ENCODE data around the gene TRIP4. TPM values are rescaled to one million over a fixed set of nuclear protein-coding genes. Genes with fewer than 3 reads are reported as not detected.
A peak's percentile ranks its signal among the peaks of the same experiment; 100 is the strongest.
"Not testable (repeated sequence)": the region's sequence is repeated elsewhere in the genome, so short reads cannot be mapped to it uniquely, and the experiment has no call there.

Gene TRIP4
- total RNA-seq, 1 donor from 2014 or later, result 8.6 TPM

GRCh38 chr15:64381000-64381751 lies 6.5 kb upstream of the TRIP4 start, which contains the start of gene PCLAF:
PCLAF (minus strand) TSS chr15:64381441; CDS start chr15:64381371, 70 bp downstream.
- peak; percentile 85 to 96 for DNase-seq (ENCODE audit: low read depth in 2 of 2)

- no peak for DNase-seq (ENCODE audit: low read depth in 2 of 2)
Observed at GRCh38 chr15:64383760-64384159, 3.9 kb upstream of the TRIP4 start.

- DNase-seq (ENCODE audit: low read depth in 2 of 2), result no peak
Observed at GRCh38 chr15:64386291-64386690, 1.3 kb upstream of the TRIP4 start.

GRCh38 chr15:64389036-64389435 lies 1.4 kb downstream of the TRIP4 start:
- no peak for DNase-seq (ENCODE audit: low read depth in 2 of 2)

DNA sequence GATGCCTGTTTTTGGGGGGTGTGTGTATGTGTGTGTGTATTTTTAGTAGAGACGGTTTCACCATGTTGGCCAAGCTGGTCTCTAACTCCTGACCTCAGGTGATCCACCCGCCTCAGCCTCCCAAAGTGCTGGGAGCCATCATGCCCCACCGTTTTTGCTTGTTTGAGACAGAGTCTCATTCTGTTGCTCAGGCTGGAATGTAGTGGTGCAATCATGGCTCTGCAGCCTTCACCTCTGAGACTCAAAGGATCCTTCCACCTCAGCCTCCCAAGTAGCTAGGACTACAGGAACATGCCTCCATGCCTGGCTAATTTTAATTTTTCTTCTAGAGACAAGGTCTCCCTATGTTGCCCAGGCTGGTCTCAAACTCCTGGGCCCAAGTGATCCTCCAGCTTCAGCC lies 4.8 kb downstream of the TRIP4 start:
- not testable (repeated sequence) for DNase-seq (ENCODE audit: low read depth in 2 of 2)

- DNase-seq (ENCODE audit: low read depth in 2 of 2), result no peak
Observed at GRCh38 chr15:64396789-64397188, 9.2 kb downstream of the TRIP4 start.

DNA sequence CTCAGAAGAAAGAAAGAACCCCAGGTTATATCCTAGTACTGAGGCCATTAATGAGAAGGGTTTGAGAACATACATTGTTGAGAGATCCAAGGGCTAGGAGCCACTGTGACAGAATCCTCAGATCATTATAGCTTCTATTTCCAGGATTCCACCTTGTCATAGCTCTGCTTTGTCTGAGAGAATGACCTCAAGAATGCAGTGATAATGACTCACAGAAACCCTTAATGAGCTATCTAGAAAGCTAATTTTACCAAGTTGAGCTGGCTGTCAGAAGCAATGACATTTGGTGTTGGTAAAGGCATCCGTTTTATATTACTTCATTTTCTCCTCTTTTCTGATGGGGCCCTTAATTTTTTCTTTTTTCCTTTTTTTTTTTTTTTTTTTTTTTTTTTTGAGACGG lies 10.9 kb downstream of the TRIP4 start:
- no peak for DNase-seq (ENCODE audit: low read depth in 2 of 2)

DNA sequence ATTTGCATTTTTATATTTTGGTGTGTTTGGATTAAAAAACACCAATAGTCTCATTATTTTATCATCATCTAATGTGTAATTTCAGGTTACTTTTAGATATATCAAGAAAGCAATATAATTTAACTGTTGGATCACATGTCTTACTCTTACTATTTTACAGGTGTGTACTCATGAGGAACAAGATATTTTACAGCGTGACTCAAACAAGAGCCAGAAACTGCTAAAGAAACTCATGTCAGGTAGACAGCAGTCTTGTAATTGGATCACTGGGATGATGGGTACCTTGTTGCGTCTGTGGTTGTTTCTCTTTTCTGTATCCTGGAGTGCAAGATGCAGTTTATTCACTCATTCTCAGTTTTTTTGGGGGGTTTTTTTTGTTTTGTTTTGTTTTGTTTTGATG lies 12.9 kb downstream of the TRIP4 start:
- DNase-seq (ENCODE audit: low read depth in 2 of 2), result no peak

- DNase-seq (ENCODE audit: low read depth in 2 of 2), result no peak
Observed at GRCh38 chr15:64412216-64412615, 24.6 kb downstream of the TRIP4 start.

DNA sequence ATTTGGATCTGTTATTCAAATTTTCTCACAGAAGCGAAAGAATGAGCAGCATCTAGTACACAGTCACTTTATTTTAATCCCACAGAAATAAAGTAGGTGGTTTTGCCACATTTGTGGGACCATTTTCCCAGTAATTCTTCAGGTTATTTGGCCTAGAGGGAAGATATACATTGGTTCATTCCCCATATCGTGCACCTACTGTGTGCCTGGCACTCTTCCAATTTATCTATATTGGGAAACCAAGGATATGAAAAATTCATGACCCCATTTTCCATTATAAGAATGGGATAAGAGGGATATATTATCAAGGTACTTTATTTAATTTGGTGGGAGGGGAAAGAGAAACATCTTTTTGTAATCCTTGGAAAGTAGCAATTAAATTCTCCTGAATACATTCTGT lies 35.1 kb downstream of the TRIP4 start:
- no peak for DNase-seq (ENCODE audit: low read depth in 2 of 2)

GRCh38 chr15:64423970-64424369 lies 36.3 kb downstream of the TRIP4 start:
- no peak for DNase-seq (ENCODE audit: low read depth in 2 of 2)

GRCh38 chr15:64425221-64425620 lies 37.6 kb downstream of the TRIP4 start:
- DNase-seq (ENCODE audit: low read depth in 2 of 2), result peak in 1 of 2 donors; percentile 20

DNA sequence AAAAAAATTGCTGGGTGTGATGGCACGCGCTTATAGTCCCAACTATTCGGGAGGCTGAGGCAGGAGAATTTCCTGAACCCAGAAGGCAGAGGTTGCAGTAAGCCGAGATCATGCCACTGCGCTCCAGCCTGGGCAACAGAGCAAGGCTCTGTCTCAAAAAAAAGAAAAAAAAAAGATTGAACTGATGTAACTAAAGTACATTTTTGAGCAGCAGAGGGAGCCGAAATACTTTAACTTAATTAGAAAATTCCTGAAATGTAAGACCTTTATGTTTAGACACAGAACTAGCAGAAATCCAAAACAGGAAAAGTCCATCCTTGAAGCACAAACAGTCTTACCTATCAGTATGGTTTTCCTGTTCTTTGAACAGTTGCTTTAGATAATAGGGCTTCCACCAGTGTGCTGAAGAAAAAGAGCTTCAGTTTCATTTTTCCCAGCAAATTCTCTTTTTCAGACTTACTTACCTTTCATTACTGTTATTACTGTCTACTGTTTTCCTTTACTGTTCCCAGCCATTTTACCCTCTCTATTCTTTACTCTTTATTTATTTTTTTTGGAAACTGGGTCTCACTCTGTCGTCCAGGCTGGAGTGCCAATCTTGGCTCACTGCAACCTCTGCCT lies 39.3 kb downstream of the TRIP4 start:
- peak; percentile 36 to 63 for DNase-seq (ENCODE audit: low read depth in 2 of 2)

- DNase-seq (ENCODE audit: low read depth in 2 of 2), result no peak
Observed at GRCh38 chr15:64429448-64429847, 41.8 kb downstream of the TRIP4 start.

DNA sequence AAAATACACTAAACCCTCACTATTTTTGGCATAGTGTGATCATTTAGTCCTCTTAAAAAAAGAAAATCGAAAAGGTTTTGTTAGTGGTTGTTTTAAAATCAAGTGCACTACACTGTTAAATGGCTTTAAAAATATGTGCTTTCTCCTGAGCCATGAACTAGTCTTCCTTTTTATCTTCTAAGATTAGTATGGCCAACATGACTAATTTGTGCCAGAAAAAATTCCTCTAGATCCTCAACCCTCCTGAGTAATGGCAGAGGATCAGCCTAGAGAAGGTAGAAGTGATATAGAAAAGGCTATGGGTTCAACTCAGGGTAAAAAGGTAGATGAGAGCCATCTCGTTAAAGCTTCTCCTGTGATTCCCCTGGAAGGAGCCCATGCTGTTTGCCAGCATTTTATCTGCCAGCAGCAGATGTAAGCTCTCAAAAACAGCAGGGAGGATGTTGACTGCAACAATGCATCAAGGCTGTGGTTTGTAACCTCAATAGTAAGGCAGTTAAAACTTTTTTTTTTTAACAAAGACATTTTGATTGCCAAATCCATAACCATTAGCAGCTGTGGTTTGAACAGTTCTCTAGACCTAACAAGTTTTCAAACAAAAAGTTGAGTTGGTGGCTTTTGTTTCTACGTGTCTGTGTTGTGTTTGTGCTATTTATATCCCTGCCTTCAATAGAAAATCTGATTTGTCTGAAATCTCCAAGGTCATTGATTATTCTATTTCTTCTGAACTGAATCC lies 42.5 kb downstream of the TRIP4 start:
- DNase-seq (ENCODE audit: low read depth in 2 of 2), result peak in 1 of 2 donors; percentile 74

DNA sequence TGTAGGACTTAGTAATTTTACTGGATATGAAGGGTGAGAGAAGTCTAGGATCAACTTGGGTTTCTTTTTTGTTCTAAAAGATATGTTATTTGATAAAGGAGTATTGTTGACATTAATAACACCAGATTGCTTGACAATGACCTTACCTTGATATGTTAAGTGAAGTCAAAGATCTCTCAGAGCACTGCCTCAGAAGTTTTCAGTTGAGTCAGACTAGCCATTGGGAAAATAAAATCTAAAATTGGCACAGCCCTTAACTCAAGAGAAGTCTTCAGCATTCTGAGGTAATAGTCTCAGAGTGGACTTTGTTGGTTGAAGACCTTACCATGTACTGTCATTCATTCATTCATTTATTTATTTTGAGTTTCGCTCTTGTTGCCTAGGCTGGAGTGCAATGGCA lies 50.3 kb downstream of the TRIP4 start:
- DNase-seq (ENCODE audit: low read depth in 2 of 2), result no peak

DNA sequence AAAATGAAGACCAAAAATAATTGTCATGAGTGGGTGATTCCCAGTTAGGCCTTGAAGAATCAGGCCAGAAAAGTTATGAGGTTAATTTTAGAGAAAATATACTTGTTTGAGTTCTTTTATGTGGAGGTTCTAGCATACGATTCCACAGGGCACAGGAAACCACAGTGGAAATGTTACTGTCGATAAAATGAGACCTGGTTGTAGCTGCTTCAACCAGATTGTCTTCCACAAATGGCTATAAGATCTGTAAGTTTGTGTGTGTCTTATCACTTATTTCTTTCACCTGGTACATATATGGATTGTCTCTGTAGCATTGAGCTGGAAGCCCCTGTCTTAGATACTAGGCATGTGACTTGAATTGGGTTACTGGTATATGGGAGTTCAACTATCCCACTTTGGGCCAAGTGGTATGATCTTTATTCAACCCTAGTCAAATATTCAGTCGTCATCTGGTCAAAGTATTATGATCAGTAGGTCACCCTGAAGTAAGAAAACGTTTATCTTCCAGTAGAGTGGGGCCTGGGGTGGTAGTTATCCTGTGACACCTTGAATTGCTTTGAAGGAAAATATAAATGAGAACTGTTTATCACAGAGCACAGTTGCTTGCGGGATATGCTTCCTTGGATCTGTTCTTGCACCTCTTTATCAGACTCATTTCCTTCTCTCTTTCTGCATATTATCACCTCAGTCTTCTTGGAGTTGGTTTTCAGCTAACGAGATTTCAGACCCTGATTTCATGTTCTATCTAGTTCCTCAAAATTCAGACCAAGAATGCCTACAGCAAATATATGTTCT lies 51.2 kb downstream of the TRIP4 start:
- DNase-seq (ENCODE audit: low read depth in 2 of 2), result no peak

DNA sequence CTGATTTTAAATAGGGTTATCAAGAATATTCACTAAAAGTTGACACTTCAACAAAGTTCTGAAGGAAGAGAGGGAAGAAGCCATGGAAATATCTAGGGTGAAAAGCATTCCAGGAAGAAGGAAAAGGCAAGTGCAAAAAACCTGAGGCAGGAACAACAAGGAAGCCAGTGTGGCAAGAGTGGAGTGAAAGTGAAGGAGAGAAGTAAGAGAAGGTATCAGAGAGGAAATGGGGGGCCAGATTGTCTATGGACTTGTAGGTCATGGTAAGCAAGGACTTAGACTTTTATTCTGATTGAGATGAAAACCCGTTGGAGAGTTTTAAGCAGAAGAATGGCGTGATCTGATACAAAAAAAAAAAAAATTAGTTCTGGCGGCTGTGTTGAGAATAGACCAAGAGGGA lies 54.2 kb downstream of the TRIP4 start:
- DNase-seq (ENCODE audit: low read depth in 2 of 2), result no peak

DNA sequence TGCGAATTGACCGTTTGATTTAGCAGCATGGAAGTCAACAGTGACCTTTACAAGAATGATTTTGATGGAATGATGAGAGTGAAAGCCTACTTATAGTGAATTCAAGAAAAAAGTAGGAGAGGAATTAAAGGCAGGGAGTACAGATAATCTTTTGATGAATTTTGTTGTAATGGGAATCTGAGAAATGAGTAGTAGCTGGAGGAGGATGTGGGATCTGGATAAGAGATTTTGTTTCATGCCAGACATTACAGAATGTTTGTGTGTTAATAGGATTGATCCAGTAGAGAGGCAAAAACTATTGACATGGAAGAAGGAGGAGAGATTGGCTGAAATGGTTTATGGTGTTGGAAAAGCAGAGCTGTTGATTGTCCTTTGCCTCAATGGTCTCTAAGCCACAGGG lies 55.4 kb downstream of the TRIP4 start:
- DNase-seq (ENCODE audit: low read depth in 2 of 2), result no peak

DNA sequence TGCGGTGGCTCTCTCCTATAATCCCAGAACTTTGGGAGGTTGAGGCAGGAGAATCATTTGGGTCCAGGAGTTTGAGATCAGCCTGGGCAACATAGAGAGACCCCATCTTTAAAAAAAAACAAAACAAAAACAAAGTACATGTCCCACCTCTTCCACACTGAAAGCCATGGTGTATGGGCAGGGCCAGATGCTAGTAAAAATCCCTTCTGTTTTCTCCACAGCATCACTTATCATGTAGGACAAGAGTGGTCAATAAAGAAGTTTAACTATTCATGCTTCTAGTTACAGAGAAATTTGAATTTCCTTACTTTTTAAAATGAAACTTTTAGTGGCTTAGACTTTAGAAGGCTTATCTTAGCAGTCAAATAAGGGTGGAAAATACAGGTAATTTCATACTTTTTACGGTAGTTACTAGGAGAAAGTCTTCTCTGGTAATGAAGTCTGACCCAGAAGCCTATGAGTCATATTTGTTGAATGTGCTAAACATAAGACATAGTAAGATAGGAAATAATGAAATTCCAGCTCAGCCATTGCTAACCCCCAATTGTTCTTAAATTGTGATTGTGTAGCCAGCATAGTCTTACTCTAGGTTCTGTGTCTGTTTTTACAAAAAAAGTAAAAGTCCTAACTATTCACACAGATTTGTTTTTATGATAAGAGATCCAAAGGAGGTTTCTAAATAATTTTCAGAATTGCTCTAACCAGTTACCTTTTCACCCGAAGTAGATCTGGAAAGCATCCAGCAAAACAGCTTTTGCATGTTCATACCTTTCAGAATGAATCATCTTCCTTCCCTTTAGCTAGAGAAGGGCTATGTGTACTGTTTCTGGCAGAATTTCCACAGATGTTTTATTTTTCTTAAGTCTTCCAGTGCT lies 56.3 kb downstream of the TRIP4 start:
- peak; percentile 73 to 92 for DNase-seq (ENCODE audit: low read depth in 2 of 2)

DNA sequence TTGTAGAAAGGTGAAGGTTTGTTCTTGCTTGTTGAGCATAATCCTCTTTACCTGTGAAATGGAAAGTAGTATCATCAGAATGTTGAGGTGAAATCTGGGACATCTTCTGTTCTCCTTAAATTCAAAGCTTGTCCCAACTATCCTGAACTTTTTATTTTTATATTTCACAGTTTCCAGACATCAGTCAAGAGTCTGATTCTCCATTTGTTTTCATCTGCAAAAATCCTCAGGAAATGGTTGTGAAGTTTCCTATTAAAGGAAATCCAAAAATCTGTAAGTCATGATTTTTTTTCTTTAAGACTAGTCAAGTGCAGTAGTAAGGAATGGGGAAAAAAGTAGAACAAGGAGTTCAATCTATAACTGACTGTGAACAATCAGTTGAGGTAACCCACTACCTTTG lies 57.2 kb downstream of the TRIP4 start:
- peak in 1 of 2 donors; percentile 26 for DNase-seq (ENCODE audit: low read depth in 2 of 2)

Measured in dermis microvascular lymphatic vessel endothelial cell (primary cell).